ENCODE data around the gene HPS1. TPM values are rescaled to one million over a fixed set of nuclear protein-coding genes. Genes with fewer than 3 reads are reported as not detected.

HPS1 gene
- 28.2 and 28.9 TPM in 2 replicates for polyA plus RNA-seq (2011; rRNA removed)
- 37.1 and 41.9 TPM in 2 replicates for polyA plus RNA-seq (2012; cell fraction: cytosol; rRNA removed)
- 66.5 and 76.8 TPM in 2 replicates for polyA plus RNA-seq (2012; cell fraction: nucleus; rRNA removed)
- polyA plus RNA-seq (2017; fragmentation: RNase III; extraction: RNeasy Plus Mini Kit Qiagen cat#74134 plus additional on column Dnase treatment), result 22.3 to 25.1 TPM (median 23.5 TPM) in 3 replicates
- 35.4 and 36.1 TPM in 2 replicates for polyA minus RNA-seq (2011; rRNA and poly(A)+ RNA removed)

- Histone ChIP-seq H3K9me3 (peaks cover 9% of the 10 kb centered on the region; the same call in 2 of the 3 replicates), H3K4me2 (peak within 1 kb of the TSS; percentile 79), H3K4me1 (peaks cover 3% of the 10 kb centered on the region; the same call in 1 of the 3 replicates), H3K4me3 (peak within 1 kb of the TSS; percentile 72), H3K27ac (peak within 1 kb of the TSS; percentile 87 to 93)
- FAIRE-seq (no peak), DNase-seq (ENCODE audit: low read depth in 1 of 2, low spot score in 1 of 2) (peak; percentile 73 to 80), ATAC-seq (peak; percentile 75 to 97)
- ChIA-PET CTCF (interaction anchor here (0.5 to 1.9 kb wide), 2 partner anchors 21 to 803 kb away, joined by 3 to 5 read pairs; no protein-coding TSS in a partner anchor), POLR2A (interaction anchor here (1.0 kb wide), 1 partner anchor 14 kb away, joined by 3 read pairs; no protein-coding TSS in a partner anchor)
- WGBS (ENCODE audit: missing lambda C conversion rate), result 16% methylated on average over 5 of the region's 47 CpGs
- no peak for TF ChIP-seq CBX8 (IDR thresholded peaks at IDR 0.05)
- TF ChIP-seq POLR2AphosphoS2 (conservative IDR thresholded peaks at IDR 0.05; ENCODE audit: low read length), result no peak
- no peak; the same call in 1 of the 2 replicates for TF ChIP-seq HMGXB4 (CRISPR knock-in tag; IDR thresholded peaks at IDR 0.05; ENCODE audit: borderline replicate concordance)
- no peak for TF ChIP-seq RARB (CRISPR knock-in tag; IDR thresholded peaks at IDR 0.05)
- TF ChIP-seq MYC (IDR thresholded peaks at IDR 0.05; ENCODE audit: borderline replicate concordance, low read length), result no peak; the same call in 1 of the 2 replicates
- peak; percentile 36; the same call in 1 of the 2 replicates for TF ChIP-seq EHF (CRISPR knock-in tag; IDR thresholded peaks at IDR 0.05)
- no peak for TF ChIP-seq NFE2L2 (conservative IDR thresholded peaks at IDR 0.05; ENCODE audit: low read length)
- no peak for TF ChIP-seq RAD21 (conservative IDR thresholded peaks at IDR 0.05 in 1 of 2, IDR thresholded peaks at IDR 0.05 in 1 of 2)
- no peak for TF ChIP-seq FOSL2 (IDR thresholded peaks at IDR 0.05)
- TF ChIP-seq FOSL2 (CRISPR knock-in tag; IDR thresholded peaks at IDR 0.05), result peak; percentile 15; the same call in 1 of the 2 replicates
- TF ChIP-seq HES2 (IDR thresholded peaks at IDR 0.05), result no peak
- TF ChIP-seq USF2 (IDR thresholded peaks at IDR 0.05), result peak; percentile 94
- TF ChIP-seq NR3C1 (IDR thresholded peaks at IDR 0.05), result no peak
- TF ChIP-seq ESRRA (IDR thresholded peaks at IDR 0.05; ENCODE audit: borderline replicate concordance, low read length), result no peak
- TF ChIP-seq BCL3 (IDR thresholded peaks at IDR 0.05), result peak; percentile 63; the same call in 2 of the 3 replicates
- TF ChIP-seq ATOH8 (CRISPR knock-in tag; IDR thresholded peaks at IDR 0.05; ENCODE audit: low read depth), result no peak
- TF ChIP-seq JUNB (IDR thresholded peaks at IDR 0.05), result no peak
- peak; percentile 73 for TF ChIP-seq BHLHE40 (IDR thresholded peaks at IDR 0.05; ENCODE audit: low read depth, low read length)
- TF ChIP-seq ELK1 (IDR thresholded peaks at IDR 0.05; ENCODE audit: low read depth, low read length), result no peak
- TF ChIP-seq SREBF2 (IDR thresholded peaks at IDR 0.05), result no peak
- TF ChIP-seq HOXB5 (CRISPR knock-in tag; IDR thresholded peaks at IDR 0.05), result 0 out of 2 replicates have a peak, but pooled peaks have one; percentile 49
- TF ChIP-seq PHF8 (IDR thresholded peaks at IDR 0.05; ENCODE audit: borderline replicate concordance, low read depth), result peak; percentile 95
- TF ChIP-seq HDAC2 (IDR thresholded peaks at IDR 0.05), result no peak
- TF ChIP-seq HEYL (CRISPR knock-in tag; IDR thresholded peaks at IDR 0.05), result no peak
- TF ChIP-seq MAX (IDR thresholded peaks at IDR 0.05), result peak; percentile 86
- no peak for TF ChIP-seq PBX3 (IDR thresholded peaks at IDR 0.05)
- no peak for TF ChIP-seq HOXA7 (CRISPR knock-in tag; IDR thresholded peaks at IDR 0.05)
- peak in 1 of 2 experiments; percentile 68; a peak in 2 of 5 replicates for TF ChIP-seq JUN (IDR thresholded peaks at IDR 0.05)
- no peak for TF ChIP-seq FOXS1 (CRISPR knock-in tag; IDR thresholded peaks at IDR 0.05)
- no peak for TF ChIP-seq ZFP36 (IDR thresholded peaks at IDR 0.05; ENCODE audit: borderline replicate concordance, partially characterized antibody)
- TF ChIP-seq E2F6 (IDR thresholded peaks at IDR 0.05; ENCODE audit: borderline replicate concordance, low read depth), result no peak
- TF ChIP-seq KDM1A (IDR thresholded peaks at IDR 0.05; ENCODE audit: low read depth), result peak; percentile 92
Measured at GRCh38 chr10:98446661-98447221, at the start of gene HPS1. HPS1 (minus strand) TSS chr10:98446935; CDS start chr10:98443240, 3,695 bp downstream.

Data from A549 (cell line).